Measurements from ENCODE around the gene ZNF724.

DNA sequence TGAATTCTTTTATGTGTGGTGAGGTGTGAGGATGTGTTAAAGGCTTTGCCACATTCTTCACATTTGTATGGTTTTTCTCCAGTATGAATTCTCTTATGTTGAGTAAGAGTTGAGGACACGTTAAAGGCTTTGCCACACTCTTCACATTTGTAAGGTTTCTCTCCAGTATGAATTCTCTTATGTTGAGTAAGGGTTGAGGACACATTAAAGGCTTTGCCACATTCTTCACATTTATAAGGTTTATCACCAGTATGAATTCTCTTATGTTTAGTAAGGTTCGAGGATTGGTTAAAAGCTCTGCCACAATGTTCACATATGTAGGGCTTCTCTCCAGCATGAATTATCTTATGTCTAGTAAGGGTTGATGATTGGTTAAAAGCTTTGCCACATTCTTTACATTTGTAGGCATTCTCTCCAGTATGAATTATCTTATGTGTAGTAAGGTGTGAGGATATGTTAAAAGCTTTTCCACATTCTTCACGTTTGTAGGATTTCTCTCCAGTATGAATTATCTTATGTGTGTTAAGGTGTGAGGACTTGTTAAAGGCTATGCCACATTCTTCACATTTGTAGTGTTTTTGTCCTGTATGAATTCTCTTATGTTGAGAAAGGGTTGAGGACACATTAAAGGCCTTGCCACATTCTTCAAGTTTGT is 27.1 kb downstream of the ZNF724 start:
- TF ChIP-seq ZNF239 (tag by site-specific recombination; IDR thresholded peaks at IDR 0.05) = no peak
- TF ChIP-seq REST (tag by site-specific recombination; IDR thresholded peaks at IDR 0.05) = no peak
- TF ChIP-seq ZNF596 (tag by site-specific recombination; IDR thresholded peaks at IDR 0.05) = no peak
- TF ChIP-seq CTCF (tag by site-specific recombination; IDR thresholded peaks at IDR 0.05) = no peak
- no peak for TF ChIP-seq ZNF223 (tag by site-specific recombination; IDR thresholded peaks at IDR 0.05)
- TF ChIP-seq ZNF280D (tag by site-specific recombination; IDR thresholded peaks at IDR 0.05) = no peak
- no peak for TF ChIP-seq ZBTB11 (tag by site-specific recombination; conservative IDR thresholded peaks at IDR 0.05; ENCODE audit: low read depth)

Measured in HEK293 (cell line).